AG08396 (cell line): Measurements from ENCODE around the gene MACC1.

Experiments used
- DNase-seq: peaks from one replicate; pipeline ENCODE4 v3.0.0; 2012; ENCODE audit warnings: low spot score, mixed read lengths

Gene MACC1

GRCh38 chr7:20229646-20230500, 12.7 kb upstream of the MACC1 start:
- DNase-seq = peak; percentile 36

GRCh38 chr7:20229081-20229480, 11.9 kb upstream of the MACC1 start:
- no peak for DNase-seq

GRCh38 chr7:20228654-20229053, 11.5 kb upstream of the MACC1 start:
- DNase-seq = no peak

- DNase-seq = no peak
Measured at GRCh38 chr7:20227291-20227795, 10.2 kb upstream of the MACC1 start.

GRCh38 chr7:20226860-20227259, 9.7 kb upstream of the MACC1 start:
- no peak for DNase-seq

- DNase-seq = no peak
Measured at GRCh38 chr7:20225384-20225783, 8.2 kb upstream of the MACC1 start.

- no peak for DNase-seq
Measured at GRCh38 chr7:20224025-20224424, 6.8 kb upstream of the MACC1 start.

- DNase-seq = no peak
Measured at GRCh38 chr7:20223356-20223755, 6.2 kb upstream of the MACC1 start.

- DNase-seq = no peak
Measured at GRCh38 chr7:20222219-20222828, 5.1 kb upstream of the MACC1 start.

GRCh38 chr7:20220921-20221547, 3.9 kb upstream of the MACC1 start:
- peak; percentile 15 for DNase-seq

GRCh38 chr7:20220293-20220761, 3.1 kb upstream of the MACC1 start:
- no peak for DNase-seq

- peak; percentile 7 for DNase-seq
Measured at GRCh38 chr7:20219446-20220292, 2.5 kb upstream of the MACC1 start.

GRCh38 chr7:20219062-20219445, 1.9 kb upstream of the MACC1 start:
- no peak for DNase-seq

- no peak for DNase-seq
Measured at GRCh38 chr7:20218279-20218678, 1.1 kb upstream of the MACC1 start.

GRCh38 chr7:20216406-20217036, 663 bp downstream of the MACC1 start:
- no peak for DNase-seq

GRCh38 chr7:20214921-20215669, 2.1 kb downstream of the MACC1 start:
- DNase-seq = no peak

- no peak for DNase-seq
Measured at GRCh38 chr7:20214132-20214531, 3.1 kb downstream of the MACC1 start.

- no peak for DNase-seq
Measured at GRCh38 chr7:20213378-20213777, 3.8 kb downstream of the MACC1 start.

GRCh38 chr7:20211376-20211775, 5.8 kb downstream of the MACC1 start:
- no peak for DNase-seq

- no peak for DNase-seq
Measured at GRCh38 chr7:20208651-20209307, 8.4 kb downstream of the MACC1 start.
